Measurements from ENCODE around the gene GRK5.

DNA sequence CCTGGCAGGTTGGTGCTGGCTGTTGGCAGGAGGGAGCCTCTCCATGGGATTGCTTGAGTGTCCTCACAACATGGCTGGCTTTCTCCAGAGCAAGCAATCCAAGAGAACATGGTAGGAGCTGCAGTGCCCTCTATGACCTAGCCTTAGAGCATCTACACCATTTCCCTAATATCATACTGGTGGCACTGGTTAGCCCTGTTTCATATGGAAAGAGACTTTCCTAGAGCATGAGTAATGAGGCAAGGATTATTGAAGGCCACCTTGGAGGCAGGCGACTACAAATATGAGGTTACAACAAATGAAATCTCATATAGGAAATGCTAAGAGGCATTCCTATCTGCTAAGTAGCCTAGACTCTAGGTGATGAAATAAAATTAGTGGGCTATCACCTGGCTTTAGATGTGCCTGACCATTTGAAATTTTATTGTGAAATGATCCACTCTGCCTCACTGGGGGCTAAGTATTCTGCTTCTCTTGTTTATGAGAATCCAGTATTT, 181.5 kb downstream of the GRK5 start:
- TF ChIP-seq, protein P1, sequence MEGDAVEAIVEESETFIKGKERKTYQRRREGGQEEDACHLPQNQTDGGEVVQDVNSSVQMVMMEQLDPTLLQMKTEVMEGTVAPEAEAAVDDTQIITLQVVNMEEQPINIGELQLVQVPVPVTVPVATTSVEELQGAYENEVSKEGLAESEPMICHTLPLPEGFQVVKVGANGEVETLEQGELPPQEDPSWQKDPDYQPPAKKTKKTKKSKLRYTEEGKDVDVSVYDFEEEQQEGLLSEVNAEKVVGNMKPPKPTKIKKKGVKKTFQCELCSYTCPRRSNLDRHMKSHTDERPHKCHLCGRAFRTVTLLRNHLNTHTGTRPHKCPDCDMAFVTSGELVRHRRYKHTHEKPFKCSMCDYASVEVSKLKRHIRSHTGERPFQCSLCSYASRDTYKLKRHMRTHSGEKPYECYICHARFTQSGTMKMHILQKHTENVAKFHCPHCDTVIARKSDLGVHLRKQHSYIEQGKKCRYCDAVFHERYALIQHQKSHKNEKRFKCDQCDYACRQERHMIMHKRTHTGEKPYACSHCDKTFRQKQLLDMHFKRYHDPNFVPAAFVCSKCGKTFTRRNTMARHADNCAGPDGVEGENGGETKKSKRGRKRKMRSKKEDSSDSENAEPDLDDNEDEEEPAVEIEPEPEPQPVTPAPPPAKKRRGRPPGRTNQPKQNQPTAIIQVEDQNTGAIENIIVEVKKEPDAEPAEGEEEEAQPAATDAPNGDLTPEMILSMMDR (IDR thresholded peaks at IDR 0.05; ENCODE audit: insufficient read depth, low read length, poor library complexity, severe bottlenecking): no peak
- TF ChIP-seq EZH2phosphoT487 (conservative IDR thresholded peaks at IDR 0.05; ENCODE audit: low read length): no peak
